Breast epithelium (tissue), 4 donors: ENCODE measurements around the gene PDZRN3. TPM values are rescaled to one million over a fixed set of nuclear protein-coding genes. Genes with fewer than 3 reads are reported as not detected.

Source experiments
- DNase-seq, 2 donors: peaks; one replicate each; pipeline ENCODE4 v3.0.0-alpha.2; 2019; ENCODE audit warnings: low spot score in 2 of 2
- H3K27ac ChIP-seq, 2 donors: fragments of 200-600 bp; sonication (generic) in 1 of 2; one replicate each; pipeline ENCODE4 v1.5.1; 2016 to 2019; ENCODE audit warnings: mild to moderate bottlenecking in 1 of 2
- H3K27me3 ChIP-seq, 2 donors: fragments of 200-600 bp; sonication (generic) in 1 of 2; one replicate each; pipeline versions ENCODE4 v1.5.1 to v1.6.0; 2017 to 2019; ENCODE audit warnings: control low read depth in 1 of 2, mild to moderate bottlenecking in 1 of 2
- H3K36me3 ChIP-seq: fragments of 200-600 bp; one replicate; pipeline ENCODE4 v1.5.1; 2019
- H3K4me1 ChIP-seq, 2 donors: fragments of 200-600 bp; sonication (generic); one replicate each; pipeline ENCODE4 v1.5.1; 2016 to 2019; ENCODE audit warnings: control low read depth in 1 of 2
- H3K4me3 ChIP-seq, 3 donors: fragments of 200-600 bp; sonication (generic); 1 replicate in 2 of 3; 2 replicates in 1 of 3; pipeline ENCODE4 v1.5.1; 2016 to 2019; ENCODE audit warnings: mild to moderate bottlenecking in 3 of 3, moderate library complexity in 2 of 3
- H3K9me3 ChIP-seq, 2 donors: fragments of 200-600 bp; sonication (generic) in 1 of 2; one replicate each; pipeline ENCODE4 v1.5.1; 2016 to 2019; ENCODE audit warnings: control low read depth in 1 of 2
- CTCF ChIP-seq, 3 donors: fragments of 450-650 bp; IDR thresholded peaks; one replicate each; pipeline ENCODE4 v1.5.1; 2016 to 2017; ENCODE audit warnings: antibody characterized with exemption in 3 of 3, mild to moderate bottlenecking in 3 of 3, moderate library complexity in 3 of 3
- POLR2A ChIP-seq: fragments of 450-650 bp; IDR thresholded peaks from one replicate; pipeline ENCODE4 v1.6.1; 2016; ENCODE audit warnings: antibody characterized with exemption, mild to moderate bottlenecking, moderate library complexity
- POLR2AphosphoS5 ChIP-seq, 3 donors: sonication (generic); formaldehyde crosslinking; IDR thresholded peaks; one replicate each; pipeline ENCODE4 v1.6.1; 2017; ENCODE audit warnings: antibody characterized with exemption in 3 of 3
- intact Hi-C: fragments of 100-400 bp; cut with DNase I; formaldehyde crosslinking; loops from one replicate; pipeline ENCODE4 v1.15.1; 2023; ENCODE audit warnings: low total_unique reads
- total RNA-seq, 3 donors: library from RNA; depleted of rRNA; stranded (reverse); fragments of >200 nt; gene quantifications; one replicate each; pipeline ENCODE4 v1.1.0, GENCODE V29; 2016

PDZRN3 gene
- total RNA-seq, 3 donors from 2014 or later: 36.0 to 79.6 (median 37.6) TPM

GRCh38 chr3:73535137-73535536 is 89.6 kb downstream of the PDZRN3 start:
- H3K36me3 ChIP-seq: no peaks in the 10 kb centered on the region
- no peak overlapping the region for H3K27ac ChIP-seq
- intact Hi-C loops: no loop called here
- H3K9me3 ChIP-seq: no peaks in the 10 kb centered on the region
- no peaks in the 10 kb centered on the region for H3K27me3 ChIP-seq
- no peak for TF ChIP-seq POLR2A
- no peak for TF ChIP-seq CTCF (IDR thresholded peaks at IDR 0.05)
- no peak overlapping the region for H3K4me3 ChIP-seq
- no peak for DNase-seq
- H3K4me1 ChIP-seq: no peaks in the 10 kb centered on the region

GRCh38 chr3:73530022-73530396 is 94.7 kb downstream of the PDZRN3 start:
- intact Hi-C loops: no loop called here
- no peak overlapping the region for H3K27ac ChIP-seq
- H3K4me3 ChIP-seq: no peak overlapping the region
- TF ChIP-seq POLR2AphosphoS5 (IDR thresholded peaks at IDR 0.05) (no peak), CTCF (IDR thresholded peaks at IDR 0.05) (no peak), POLR2A (no peak)
- no peaks in the 10 kb centered on the region for H3K36me3 ChIP-seq
- no peaks in the 10 kb centered on the region for H3K9me3 ChIP-seq
- H3K27me3 ChIP-seq: no peaks in the 10 kb centered on the region
- no peaks in the 10 kb centered on the region for H3K4me1 ChIP-seq
- no peak for DNase-seq

GRCh38 chr3:73529308-73530021 is 95.3 kb downstream of the PDZRN3 start:
- no peaks in the 10 kb centered on the region for H3K9me3 ChIP-seq
- no peak overlapping the region for H3K4me3 ChIP-seq
- DNase-seq: no peak
- H3K27ac ChIP-seq: no peak overlapping the region
- no peaks in the 10 kb centered on the region for H3K4me1 ChIP-seq
- intact Hi-C loops: no loop called here
- no peaks in the 10 kb centered on the region for H3K36me3 ChIP-seq
- no peaks in the 10 kb centered on the region for H3K27me3 ChIP-seq
- TF ChIP-seq POLR2A (no peak), CTCF (IDR thresholded peaks at IDR 0.05) (no peak), POLR2AphosphoS5 (IDR thresholded peaks at IDR 0.05) (no peak)

- no peak for DNase-seq
- intact Hi-C loops: no loop called here
- Histone ChIP-seq H3K9me3 (peaks cover 0 to 4% of the 10 kb centered on the region in 2 donors), H3K27me3 (no peaks in the 10 kb centered on the region), H3K4me1 (peaks cover 0 to 3% of the 10 kb centered on the region in 2 donors), H3K27ac (no peak overlapping the region), H3K4me3 (no peak overlapping the region), H3K36me3 (no peaks in the 10 kb centered on the region)
- TF ChIP-seq POLR2AphosphoS5 (IDR thresholded peaks at IDR 0.05): no peak
- no peak for TF ChIP-seq CTCF (IDR thresholded peaks at IDR 0.05)
- TF ChIP-seq POLR2A: no peak
Measured at GRCh38 chr3:73525591-73525990, 99.2 kb downstream of the PDZRN3 start.

- Histone ChIP-seq H3K9me3 (peaks cover 0 to 4% of the 10 kb centered on the region in 2 donors), H3K4me3 (no peak overlapping the region), H3K36me3 (no peaks in the 10 kb centered on the region), H3K4me1 (peaks cover 0 to 5% of the 10 kb centered on the region in 2 donors), H3K27me3 (no peaks in the 10 kb centered on the region), H3K27ac (peak overlapping the region in 1 of 2 donors; percentile 4)
- no peak for DNase-seq
- TF ChIP-seq POLR2A (no peak), POLR2AphosphoS5 (IDR thresholded peaks at IDR 0.05) (no peak), CTCF (IDR thresholded peaks at IDR 0.05) (no peak)
- intact Hi-C loops: loop anchor here (2.0 kb wide), 1 partner anchor 25 kb away; no protein-coding TSS in a partner anchor
Measured at GRCh38 chr3:73523661-73524060, 101.1 kb downstream of the PDZRN3 start.
